HepG2 (cell line): Measurements from ENCODE around the gene KRT3. TPM values are rescaled to one million over a fixed set of nuclear protein-coding genes. Genes with fewer than 3 reads are reported as not detected.

Experiments used
- ATAC-seq: fragments of 200-7000 bp; cut with Tn5 transposase; 3 replicates; pipeline ENCODE4 v1.9.1; 2020; ENCODE audit warnings: mild to moderate bottlenecking, moderate library complexity
- BruUV-seq: library from RNA; stranded (reverse); fragments of 400-500 nt; replicated peaks from 2 replicates; lab custom pipeline; 2021; lab: Mats Ljungman, UMichigan
- CTCF ChIA-PET: fragments of 300-600 bp; formaldehyde crosslinking; extraction: SDS; loops from one replicate; lab custom pipeline; 2021; ENCODE audit warnings: low total read pairs, inconsistent platforms, low intra/inter-chr PET ratio; lab: Yijun Ruan, JAX
- POLR2A ChIA-PET: fragments of 350-600 bp; sonication (Branson Sonifier 250); formaldehyde crosslinking; loops from one replicate; lab custom pipeline; 2020; ENCODE audit warnings: antibody characterized with exemption, inconsistent platforms; lab: Yijun Ruan, JAX
- DNase-seq: peaks from one replicate; pipeline ENCODE4 v3.0.0-alpha.2; 2015; ENCODE audit warnings: low spot score
- FAIRE-seq: peaks from 3 replicates; lab custom pipeline; 2011; peaks lifted over from hg19 to GRCh38; lab: Jason Lieb, UNC
- H2AFZ ChIP-seq: one replicate; pipeline ENCODE4 v1.6.1; 2011; ENCODE audit warnings: low read length, inconsistent platforms
- H3K27ac ChIP-seq: fragments of 300-600 bp; 3 replicates; pipeline ENCODE4 v1.8.0; 2011; ENCODE audit warnings: mixed run types, mild to moderate bottlenecking, mixed read lengths, low read length, inconsistent platforms; ENCODE audit not compliant: insufficient read depth; ENCODE audit errors: extremely low read length
- H3K27me3 ChIP-seq, 2 experiments: fragments of 200-600 bp in 1 of 2; 2 replicates in 1 of 2; 3 replicates in 1 of 2; pipeline versions ENCODE4 v1.6.0 to v1.8.0; 2011; ENCODE audit warnings: low read length in 2 of 2, mild to moderate bottlenecking in 2 of 2, moderate library complexity in 2 of 2, inconsistent platforms in 1 of 2; ENCODE audit not compliant: insufficient read depth in 2 of 2, control insufficient read depth in 1 of 2
- H3K36me3 ChIP-seq, 2 experiments: fragments of 200-600 bp in 1 of 2; replicated peaks in 1 of 2; 2 replicates in 1 of 2; 3 replicates in 1 of 2; pipeline versions ENCODE4 v1.5.1 to v1.8.0; 2011; ENCODE audit warnings: low read length in 2 of 2, inconsistent platforms in 1 of 2; ENCODE audit not compliant: insufficient read depth in 2 of 2, control insufficient read depth in 1 of 2
- H3K4me1 ChIP-seq: 2 replicates; pipeline ENCODE4 v1.5.1; 2012; ENCODE audit warnings: low read length, inconsistent platforms; ENCODE audit not compliant: insufficient read depth
- H3K4me2 ChIP-seq: 2 replicates; pipeline ENCODE4 v1.6.0; 2011; ENCODE audit warnings: low read depth, low read length, inconsistent platforms
- H3K4me3 ChIP-seq, 3 experiments: fragments of 200-600 bp in 1 of 3; sonication (generic), shearing (Covaris generic) in 1 of 3; replicated peaks in 1 of 3; 2 replicates each; pipeline ENCODE4 v1.5.1; 2011 to 2016; ENCODE audit warnings: low read length in 3 of 3, inconsistent platforms in 2 of 3, low read depth in 2 of 3, mild to moderate bottlenecking in 2 of 3, control low read depth in 1 of 3, mixed read lengths in 1 of 3; ENCODE audit not compliant: insufficient read depth in 1 of 3
- H3K79me2 ChIP-seq: one replicate; pipeline ENCODE4 v1.6.1; 2011; ENCODE audit warnings: low read length, inconsistent platforms; ENCODE audit not compliant: insufficient read depth
- H3K9ac ChIP-seq: 2 replicates; pipeline ENCODE4 v1.6.0; 2011; ENCODE audit warnings: mild to moderate bottlenecking, low read depth, low read length, inconsistent platforms; ENCODE audit not compliant: insufficient read depth
- H3K9me3 ChIP-seq: 2 replicates; pipeline ENCODE4 v1.5.1; 2012; ENCODE audit warnings: mild to moderate bottlenecking, low read length
- H4K20me1 ChIP-seq: 2 replicates; pipeline ENCODE4 v1.6.0; 2011; ENCODE audit warnings: inconsistent platforms, mild to moderate bottlenecking, low read length, moderate library complexity; ENCODE audit not compliant: insufficient read depth
- EZH2 ChIP-seq: conservative IDR thresholded peaks from 2 replicates; pipeline ENCODE4 v1.6.1; 2012; ENCODE audit warnings: mild to moderate bottlenecking, low read depth, low read length, moderate library complexity
- YEATS4 ChIP-seq: sonication (generic); formaldehyde crosslinking; IDR thresholded peaks from 2 replicates; pipeline ENCODE4 v1.4.0; 2020; ENCODE audit warnings: missing genetic modification reagents, borderline replicate concordance
- ZNF260 ChIP-seq: sonication (generic); formaldehyde crosslinking; IDR thresholded peaks from 2 replicates; pipeline ENCODE4 v1.4.0; 2020; ENCODE audit warnings: missing genetic modification reagents, low read depth, mild to moderate bottlenecking, borderline replicate concordance
- ZNF263 ChIP-seq: sonication (generic); formaldehyde crosslinking; IDR thresholded peaks from 2 replicates; pipeline ENCODE4 v1.4.0; 2020; ENCODE audit warnings: missing genetic modification reagents
- ZNF891 ChIP-seq: sonication (generic); formaldehyde crosslinking; IDR thresholded peaks from 2 replicates; pipeline ENCODE4 v1.5.0; 2020; ENCODE audit warnings: mild to moderate bottlenecking, missing genetic modification reagents
- in situ Hi-C: cut with HindIII; loops from 2 replicates; pipeline ENCODE4 v1.10.0; 2017; ENCODE audit warnings: low pct_unique_long_range_greater_than_20kb; ENCODE audit not compliant: extremely low pct_ligation_motif_present
- intact Hi-C: fragments of 100-400 bp; cut with micrococcal nuclease; formaldehyde crosslinking; loops from one replicate; pipeline ENCODE4 v1.10.0; 2022; ENCODE audit not compliant: unreplicated experiment
- polyA plus RNA-seq, 8 experiments: library from polyadenylated mRNA; depleted of rRNA in 3 of 8; stranded (reverse) in 7 of 8; unstranded in 1 of 8; fragments of >200 nt; fragmentation: Illumina TruSeq in 4 of 8; extraction: Trizol in 4 of 8; gene quantifications; 2 replicates each; pipeline versions ENCODE4 v1.2.1 to v1.2.3, GENCODE V29; 2011 to 2016; ENCODE audit warnings: low read depth in 4 of 8, missing spikeins in 1 of 8, mixed read lengths in 1 of 8; ENCODE audit not compliant: insufficient read depth in 1 of 8
- total RNA-seq, 5 experiments: library from RNA; depleted of rRNA; stranded (reverse); fragments of >200 nt; fragmentation: Illumina TruSeq; extraction: Trizol; gene quantifications; 2 replicates each; pipeline ENCODE4 v1.2.3, GENCODE V29; 2016; ENCODE audit warnings: low read depth in 1 of 5
- TF ChIP-seq, protein P1 (sequence below): sonication (generic); formaldehyde crosslinking; IDR thresholded peaks from 2 replicates; pipeline ENCODE4 v1.5.0; 2020; ENCODE audit warnings: mild to moderate bottlenecking, missing genetic modification reagents
- TF ChIP-seq, protein P2 (sequence below): IDR thresholded peaks from 2 replicates; pipeline ENCODE4 v1.6.1; 2016; ENCODE audit warnings: missing genetic modification reagents, missing compliant biosample characterization

KRT3 gene
- total and polyA plus RNA-seq, 2 of the 13 experiments (the other 11 are each of a cell fraction or from before 2014, with no cell fraction given) = not detected

DNA sequence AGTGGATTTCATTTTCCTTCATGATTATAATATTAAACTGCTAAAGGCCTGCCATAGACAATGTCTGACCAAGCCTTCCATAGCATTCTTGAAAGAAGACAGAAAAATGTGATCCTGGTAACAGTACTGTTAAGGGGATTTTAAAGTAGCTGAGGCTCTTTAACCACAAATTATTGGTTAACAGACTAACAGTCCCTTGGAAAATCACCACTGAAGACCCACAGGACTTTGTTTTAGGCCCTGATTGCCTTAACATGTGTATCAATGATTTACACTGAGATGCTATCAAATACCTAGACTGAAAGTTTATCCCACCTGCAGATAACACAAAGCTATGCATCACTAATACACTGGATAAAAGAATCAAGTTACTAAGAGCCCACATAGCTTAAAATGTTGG lies 32.2 kb upstream of the KRT3 start:
- BruUV-seq = no TSS peak
- Histone ChIP-seq H3K4me2 (no peak overlapping the region), H3K27ac (no peak overlapping the region), H3K36me3 (no peaks in the 10 kb centered on the region), H3K79me2 (no peaks in the 10 kb centered on the region), H3K4me1 (peaks cover 9% of the 10 kb centered on the region), H3K9ac (no peak overlapping the region), H3K4me3 (no peak overlapping the region), H2AFZ (no peak overlapping the region), H3K9me3 (no peaks in the 10 kb centered on the region), H3K27me3 (peaks cover under 1 to 11% of the 10 kb centered on the region in 2 experiments; a peak in 3 of 5 replicates), H4K20me1 (no peaks in the 10 kb centered on the region)
- in situ Hi-C loops = no loop called here
- ChIA-PET POLR2A (no interaction called here), CTCF (no interaction called here)
- no peak for ATAC-seq
- intact Hi-C loops = no loop called here
- no peak for DNase-seq
- TF ChIP-seq, protein P1, sequence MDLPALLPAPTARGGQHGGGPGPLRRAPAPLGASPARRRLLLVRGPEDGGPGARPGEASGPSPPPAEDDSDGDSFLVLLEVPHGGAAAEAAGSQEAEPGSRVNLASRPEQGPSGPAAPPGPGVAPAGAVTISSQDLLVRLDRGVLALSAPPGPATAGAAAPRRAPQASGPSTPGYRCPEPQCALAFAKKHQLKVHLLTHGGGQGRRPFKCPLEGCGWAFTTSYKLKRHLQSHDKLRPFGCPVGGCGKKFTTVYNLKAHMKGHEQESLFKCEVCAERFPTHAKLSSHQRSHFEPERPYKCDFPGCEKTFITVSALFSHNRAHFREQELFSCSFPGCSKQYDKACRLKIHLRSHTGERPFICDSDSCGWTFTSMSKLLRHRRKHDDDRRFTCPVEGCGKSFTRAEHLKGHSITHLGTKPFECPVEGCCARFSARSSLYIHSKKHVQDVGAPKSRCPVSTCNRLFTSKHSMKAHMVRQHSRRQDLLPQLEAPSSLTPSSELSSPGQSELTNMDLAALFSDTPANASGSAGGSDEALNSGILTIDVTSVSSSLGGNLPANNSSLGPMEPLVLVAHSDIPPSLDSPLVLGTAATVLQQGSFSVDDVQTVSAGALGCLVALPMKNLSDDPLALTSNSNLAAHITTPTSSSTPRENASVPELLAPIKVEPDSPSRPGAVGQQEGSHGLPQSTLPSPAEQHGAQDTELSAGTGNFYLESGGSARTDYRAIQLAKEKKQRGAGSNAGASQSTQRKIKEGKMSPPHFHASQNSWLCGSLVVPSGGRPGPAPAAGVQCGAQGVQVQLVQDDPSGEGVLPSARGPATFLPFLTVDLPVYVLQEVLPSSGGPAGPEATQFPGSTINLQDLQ (CRISPR knock-in tag) = no peak
- TF ChIP-seq YEATS4 (CRISPR knock-in tag) (no peak), EZH2 (no peak), ZNF891 (CRISPR knock-in tag) (no peak), ZNF260 (CRISPR knock-in tag) (no peak), ZNF263 (CRISPR knock-in tag) (no peak)
- TF ChIP-seq, protein P2, sequence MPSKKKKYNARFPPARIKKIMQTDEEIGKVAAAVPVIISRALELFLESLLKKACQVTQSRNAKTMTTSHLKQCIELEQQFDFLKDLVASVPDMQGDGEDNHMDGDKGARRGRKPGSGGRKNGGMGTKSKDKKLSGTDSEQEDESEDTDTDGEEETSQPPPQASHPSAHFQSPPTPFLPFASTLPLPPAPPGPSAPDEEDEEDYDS = no peak
- no peak for FAIRE-seq
